ENCODE measurements around the gene ST7. TPM values are rescaled to one million over a fixed set of nuclear protein-coding genes. Genes with fewer than 3 reads are reported as not detected.
A peak's percentile ranks its signal among the peaks of the same experiment; 100 is the strongest.

Gene ST7
- total RNA-seq, 2 donors from 2014 or later, result 7.6 to 9.8 TPM

DNA sequence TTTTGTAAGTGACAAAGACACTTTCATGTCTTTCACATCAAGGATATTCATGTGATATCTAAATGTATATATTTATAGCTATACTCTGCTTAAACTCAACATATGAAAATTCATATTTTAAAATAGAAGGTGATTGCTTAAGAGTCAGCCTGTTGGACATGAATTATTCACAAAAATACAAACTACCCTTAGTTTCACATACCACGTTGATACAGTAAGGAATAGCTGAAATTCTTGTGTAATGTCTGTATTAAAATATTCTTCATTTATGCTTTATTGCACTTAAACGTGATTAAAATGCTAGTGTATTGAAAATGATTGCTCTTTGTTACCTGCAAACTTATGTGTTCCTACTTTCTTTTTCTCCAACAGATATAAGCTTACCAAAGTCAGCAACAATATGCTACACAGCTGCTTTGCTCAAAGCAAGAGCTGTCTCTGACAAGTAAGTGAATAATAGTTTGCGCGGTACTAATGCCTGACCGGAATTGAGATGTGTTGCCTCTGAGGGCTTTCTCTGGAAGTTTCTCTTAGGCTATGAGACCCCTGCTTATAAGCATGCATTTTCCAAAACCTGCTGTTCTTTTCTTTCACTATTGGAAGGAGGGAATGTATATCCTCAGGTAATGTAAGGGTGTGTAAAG, 235.8 kb downstream of the ST7 start:
- Mint-ChIP-seq H3K4me3 (no peak overlapping the region), H3K4me1 (ENCODE audit: low read depth in 2 of 2) (no peaks in the 10 kb centered on the region), H3K9me3 (no peaks in the 10 kb centered on the region), H3K27ac (no peak overlapping the region), H3K27me3 (no peaks in the 10 kb centered on the region), H3K36me3 (peaks cover 4% of the 10 kb centered on the region)
- ATAC-seq (no peak), DNase-seq (ENCODE audit: low spot score) (no peak)

DNA sequence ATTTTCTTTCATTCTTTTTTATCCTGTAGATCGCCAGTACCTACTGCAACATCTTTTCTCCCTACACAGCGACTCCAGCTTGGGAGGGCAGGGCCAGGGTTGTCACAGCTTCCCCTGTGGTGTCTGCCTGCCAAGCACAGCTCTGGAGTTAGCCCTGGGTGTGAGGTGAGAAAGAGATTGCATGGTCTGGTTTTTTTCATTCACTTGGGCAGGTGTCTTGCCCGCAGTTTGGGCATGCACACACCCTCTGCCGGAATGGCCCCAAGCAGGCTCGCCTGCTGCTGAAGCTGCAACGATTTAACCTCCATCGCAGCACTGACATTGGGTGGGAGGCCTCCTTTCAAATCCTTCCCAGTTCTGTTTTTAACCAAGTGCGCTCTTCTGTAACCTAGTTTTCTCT, 236.8 kb downstream of the ST7 start:
- Mint-ChIP-seq H3K4me1 (ENCODE audit: low read depth in 2 of 2) (no peaks in the 10 kb centered on the region), H3K27me3 (no peaks in the 10 kb centered on the region), H3K36me3 (peaks cover 4% of the 10 kb centered on the region), H3K9me3 (no peaks in the 10 kb centered on the region), H3K4me3 (no peak overlapping the region), H3K27ac (no peak overlapping the region)
- DNase-seq (ENCODE audit: low spot score) (no peak), ATAC-seq (peak in 1 of 2 donors; percentile 28)

DNA sequence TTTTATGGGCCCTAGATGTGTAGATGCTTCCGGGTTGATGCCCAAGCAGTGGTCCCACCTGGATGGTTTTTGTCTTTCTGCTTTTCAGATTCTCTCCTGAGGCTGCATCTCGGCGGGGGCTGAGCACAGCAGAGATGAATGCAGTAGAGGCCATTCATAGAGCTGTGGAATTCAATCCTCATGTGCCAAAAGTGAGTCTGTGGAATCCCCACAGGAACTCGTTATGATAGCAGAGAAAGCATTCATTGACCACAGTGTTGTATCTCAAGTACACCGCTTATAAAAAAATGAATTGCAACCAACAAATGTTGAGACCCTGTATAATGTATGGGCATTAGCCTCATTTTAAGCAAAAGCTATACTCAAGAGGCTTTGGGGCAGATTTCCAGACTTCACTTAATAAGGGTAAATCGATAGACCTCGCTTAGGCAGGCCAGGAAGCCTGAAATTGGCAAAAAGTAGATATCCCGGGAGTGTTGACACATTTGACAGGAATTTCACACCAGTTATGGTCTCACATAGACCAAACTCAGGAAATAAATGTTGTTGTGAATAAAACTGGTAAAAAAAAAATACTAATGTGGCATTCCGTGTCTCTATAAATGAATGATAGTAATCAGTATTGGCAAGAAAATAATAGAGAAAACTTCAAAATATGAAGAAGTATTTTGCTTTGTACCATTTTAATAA, 237.6 kb downstream of the ST7 start:
- Mint-ChIP-seq H3K4me1 (ENCODE audit: low read depth in 2 of 2) (no peaks in the 10 kb centered on the region), H3K27ac (no peak overlapping the region), H3K4me3 (no peak overlapping the region), H3K9me3 (no peaks in the 10 kb centered on the region), H3K36me3 (peaks cover 4% of the 10 kb centered on the region), H3K27me3 (no peaks in the 10 kb centered on the region)
- no peak for DNase-seq (ENCODE audit: low spot score)
- ATAC-seq, result no peak

DNA sequence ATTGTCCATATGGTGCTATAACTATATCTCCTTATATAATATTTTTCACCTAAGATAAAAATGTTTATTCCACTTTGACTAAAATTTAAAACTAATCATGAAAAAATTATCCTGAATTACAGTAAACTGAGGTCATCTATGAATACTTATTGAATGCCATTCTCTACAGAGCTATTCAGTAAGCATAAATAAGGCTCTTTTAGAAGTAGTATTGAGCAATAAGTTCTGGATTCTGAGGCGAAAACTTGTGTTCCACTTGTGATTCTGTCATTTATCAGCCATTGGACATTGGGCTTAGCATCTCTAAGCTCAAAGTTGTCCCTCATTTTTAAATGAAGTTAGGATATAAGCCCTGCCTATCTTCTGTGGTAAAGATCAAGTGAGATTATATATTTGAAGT, 238.8 kb downstream of the ST7 start:
- ATAC-seq (no peak), DNase-seq (ENCODE audit: low spot score) (no peak)
- Mint-ChIP-seq H3K27ac (no peak overlapping the region), H3K4me3 (no peak overlapping the region), H3K27me3 (no peaks in the 10 kb centered on the region), H3K9me3 (no peaks in the 10 kb centered on the region), H3K4me1 (ENCODE audit: low read depth in 2 of 2) (no peaks in the 10 kb centered on the region), H3K36me3 (peaks cover 4% of the 10 kb centered on the region)

DNA sequence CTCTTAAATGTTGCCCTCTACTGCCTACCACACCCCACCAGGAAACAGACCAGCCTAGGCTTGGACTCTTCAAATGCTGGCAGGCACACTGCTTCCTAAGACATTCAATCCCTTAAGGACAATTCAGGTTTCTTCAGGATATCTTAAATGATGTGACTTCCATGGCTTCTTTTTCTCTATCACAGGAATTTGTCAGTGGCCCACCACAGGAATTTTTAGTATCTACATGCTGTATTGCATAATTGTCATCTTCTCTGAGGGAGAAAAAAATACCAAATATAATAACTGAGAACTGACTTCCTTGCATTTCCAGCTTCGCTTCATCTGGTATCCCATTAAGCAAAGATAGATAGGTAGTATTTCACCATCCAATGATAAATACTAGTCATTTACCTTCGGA, 240.3 kb downstream of the ST7 start:
- H3K9me3 Mint-ChIP-seq, result no peaks in the 10 kb centered on the region
- H3K36me3 Mint-ChIP-seq, result peaks cover 4% of the 10 kb centered on the region
- no peak for ATAC-seq
- no peak for DNase-seq (ENCODE audit: low spot score)
- H3K4me3 Mint-ChIP-seq, result no peak overlapping the region
- H3K27ac Mint-ChIP-seq, result no peak overlapping the region
- no peaks in the 10 kb centered on the region for H3K4me1 Mint-ChIP-seq (ENCODE audit: low read depth in 2 of 2)
- no peaks in the 10 kb centered on the region for H3K27me3 Mint-ChIP-seq

DNA sequence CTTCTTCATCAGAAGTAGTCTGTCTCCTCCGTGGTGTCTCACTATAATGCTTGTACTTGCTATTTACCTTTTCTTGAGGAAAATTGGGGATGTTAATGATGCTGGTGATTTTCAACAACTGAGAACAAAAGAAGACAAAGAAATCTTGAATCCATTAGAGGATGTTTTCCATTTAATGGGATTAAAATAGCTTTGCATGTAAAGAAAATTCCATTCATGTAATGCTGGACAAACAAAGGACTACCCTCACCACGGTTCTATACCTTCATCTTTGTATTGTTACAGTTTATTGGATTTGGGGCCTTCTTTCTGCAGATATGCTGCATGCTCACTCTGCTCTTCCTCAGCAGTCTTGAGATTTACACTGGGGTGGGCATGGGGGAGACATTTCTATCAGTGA, 241.1 kb downstream of the ST7 start:
- no peaks in the 10 kb centered on the region for H3K9me3 Mint-ChIP-seq
- no peaks in the 10 kb centered on the region for H3K27me3 Mint-ChIP-seq
- DNase-seq (ENCODE audit: low spot score) (no peak), ATAC-seq (no peak)
- H3K4me1 Mint-ChIP-seq (ENCODE audit: low read depth in 2 of 2), result no peaks in the 10 kb centered on the region
- H3K27ac Mint-ChIP-seq, result no peak overlapping the region
- H3K4me3 Mint-ChIP-seq, result no peak overlapping the region
- peaks cover 4% of the 10 kb centered on the region for H3K36me3 Mint-ChIP-seq

DNA sequence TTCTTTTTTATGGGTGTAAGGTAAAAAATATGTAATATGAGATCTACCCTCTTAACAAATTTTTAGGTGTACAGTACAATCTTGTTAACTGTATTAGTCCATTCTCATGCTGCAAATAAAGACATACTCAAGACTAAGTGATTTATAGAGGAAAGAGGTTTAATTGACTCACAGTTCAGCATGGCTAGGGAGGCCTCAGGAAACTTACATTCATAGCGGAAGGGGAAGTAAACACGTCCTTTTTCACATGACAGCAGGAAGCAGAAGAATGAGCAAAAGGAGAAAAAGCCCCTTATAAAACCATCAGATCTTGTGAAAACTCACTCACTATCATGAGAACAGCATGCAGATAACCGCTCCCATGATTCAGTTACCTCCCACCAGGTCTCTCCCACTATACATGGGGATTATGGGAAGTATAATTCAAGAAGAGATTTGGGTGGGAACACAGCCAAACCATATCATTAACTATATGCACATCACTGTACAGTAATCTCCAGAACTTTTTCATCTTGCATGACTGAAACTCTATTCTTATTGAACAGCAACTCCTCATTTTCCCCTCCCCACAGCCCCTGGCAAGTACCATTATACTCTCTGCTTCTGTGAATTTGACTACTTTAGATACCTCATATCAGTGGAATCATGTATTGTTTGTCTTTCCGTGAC, 242.2 kb downstream of the ST7 start:
- Mint-ChIP-seq H3K4me1 (ENCODE audit: low read depth in 2 of 2) (no peaks in the 10 kb centered on the region), H3K4me3 (no peak overlapping the region), H3K9me3 (no peaks in the 10 kb centered on the region), H3K36me3 (no peaks in the 10 kb centered on the region), H3K27ac (no peak overlapping the region), H3K27me3 (no peaks in the 10 kb centered on the region)
- no peak for DNase-seq (ENCODE audit: low spot score)
- ATAC-seq, result no peak

DNA sequence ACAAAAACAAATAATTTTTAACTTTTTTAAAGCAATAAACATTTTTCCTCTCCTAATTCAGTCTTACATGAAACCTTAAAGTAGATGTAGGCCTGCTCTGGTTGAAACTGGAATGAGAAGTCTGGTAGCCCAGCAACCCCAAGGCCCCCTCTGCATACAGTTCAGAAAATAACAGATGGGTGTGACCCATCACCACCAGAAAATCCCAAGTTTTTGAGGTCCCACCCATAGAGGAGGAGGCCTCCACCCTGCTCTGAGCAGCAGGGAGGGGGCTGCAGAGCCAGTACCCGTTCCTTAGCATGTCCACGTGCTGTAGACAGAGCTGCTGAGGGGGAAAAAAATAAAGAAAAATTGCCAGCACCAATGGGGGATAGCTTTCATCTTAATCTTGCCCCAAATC, 246.8 kb downstream of the ST7 start:
- Mint-ChIP-seq H3K9me3 (no peaks in the 10 kb centered on the region), H3K27me3 (no peaks in the 10 kb centered on the region), H3K36me3 (no peaks in the 10 kb centered on the region)

DNA sequence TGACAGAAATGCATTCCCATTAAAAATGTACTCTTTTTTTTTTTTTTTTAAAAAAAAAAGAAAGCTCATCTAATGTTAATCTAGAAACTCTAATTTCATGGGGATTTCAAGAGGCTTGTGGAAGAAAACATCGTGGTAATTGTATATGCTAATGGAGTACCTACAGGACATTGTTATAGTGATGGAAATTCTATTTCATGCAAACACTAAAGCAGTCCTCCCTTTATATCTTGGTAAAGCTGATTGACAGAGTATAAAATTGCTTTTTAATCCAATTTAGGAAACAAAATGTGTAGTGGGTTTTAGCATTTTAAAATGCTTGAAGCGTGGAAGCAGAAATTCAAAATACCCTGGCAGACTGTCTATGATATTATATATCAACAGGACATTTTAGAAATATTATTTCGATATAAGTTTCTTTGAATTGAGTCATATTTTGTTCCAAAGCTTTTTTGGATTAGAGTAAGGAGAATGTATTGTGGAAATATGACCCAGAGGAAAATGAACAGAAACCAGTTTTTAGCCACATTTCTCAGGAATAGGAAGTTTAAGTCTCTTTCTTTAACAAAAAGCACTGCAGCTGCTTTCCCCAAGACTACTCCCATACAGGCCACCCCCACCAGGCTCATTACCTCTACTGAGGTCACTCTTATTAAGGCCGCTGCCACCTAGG, 247.6 kb downstream of the ST7 start:
- Mint-ChIP-seq H3K27me3 (no peaks in the 10 kb centered on the region), H3K27ac (no peak overlapping the region), H3K4me1 (ENCODE audit: low read depth in 2 of 2) (no peaks in the 10 kb centered on the region), H3K4me3 (no peak overlapping the region), H3K36me3 (no peaks in the 10 kb centered on the region), H3K9me3 (no peaks in the 10 kb centered on the region)
- no peak for DNase-seq (ENCODE audit: low spot score)
- ATAC-seq, result no peak

More for the DNA sequence above, 246.8 kb downstream of the ST7 start:
- no peak for ATAC-seq
- Mint-ChIP-seq H3K27ac (no peak overlapping the region), H3K4me1 (ENCODE audit: low read depth in 2 of 2) (no peaks in the 10 kb centered on the region), H3K4me3 (no peak overlapping the region)
- DNase-seq (ENCODE audit: low spot score), result no peak

DNA sequence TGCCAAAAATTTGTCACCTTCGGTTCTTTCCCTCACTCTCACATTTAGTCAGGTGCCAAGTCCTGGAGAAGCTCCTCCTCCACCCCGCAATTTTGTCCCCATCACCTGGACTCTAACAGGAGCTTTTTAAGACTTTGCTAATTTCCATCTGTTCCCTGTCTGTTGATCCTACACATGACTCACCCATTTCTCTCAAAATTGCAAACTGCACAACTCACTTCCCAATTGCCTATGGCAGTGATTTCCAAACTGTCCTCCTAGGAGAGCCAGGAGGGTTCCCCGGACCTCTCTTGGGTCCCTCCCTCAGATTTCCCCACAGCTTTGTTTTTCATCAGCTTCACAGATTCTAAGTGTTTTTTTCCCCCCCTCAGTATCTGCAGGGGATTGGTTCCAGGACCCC, 249.2 kb downstream of the ST7 start:
- ATAC-seq (no peak), DNase-seq (ENCODE audit: low spot score) (no peak)
- H3K36me3 Mint-ChIP-seq, result no peaks in the 10 kb centered on the region
- H3K9me3 Mint-ChIP-seq, result no peaks in the 10 kb centered on the region
- H3K27me3 Mint-ChIP-seq, result no peaks in the 10 kb centered on the region
- no peak overlapping the region for H3K4me3 Mint-ChIP-seq
- no peak overlapping the region for H3K27ac Mint-ChIP-seq
- no peaks in the 10 kb centered on the region for H3K4me1 Mint-ChIP-seq (ENCODE audit: low read depth in 2 of 2)

DNA sequence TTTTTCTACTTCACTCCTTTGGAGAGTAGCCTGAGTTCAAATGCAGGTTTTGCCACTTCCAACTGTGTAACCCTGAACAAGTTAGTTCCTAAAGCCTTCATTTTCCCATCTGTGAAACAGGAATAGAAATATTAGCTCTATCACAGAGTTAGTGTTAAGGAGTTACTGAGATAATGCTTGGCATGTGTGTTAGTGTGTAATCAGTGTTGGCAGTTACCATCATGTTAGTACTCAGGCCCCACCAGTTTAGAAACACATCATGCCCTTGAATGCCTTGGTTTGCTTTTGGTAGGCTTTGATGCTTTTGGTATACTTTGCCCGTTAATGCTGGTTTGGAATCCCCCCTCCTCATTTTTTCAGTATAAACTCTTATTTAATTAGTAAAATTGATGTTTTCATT, 249.9 kb downstream of the ST7 start:
- Mint-ChIP-seq H3K4me1 (ENCODE audit: low read depth in 2 of 2) (no peaks in the 10 kb centered on the region), H3K27ac (no peak overlapping the region), H3K36me3 (no peaks in the 10 kb centered on the region)

DNA sequence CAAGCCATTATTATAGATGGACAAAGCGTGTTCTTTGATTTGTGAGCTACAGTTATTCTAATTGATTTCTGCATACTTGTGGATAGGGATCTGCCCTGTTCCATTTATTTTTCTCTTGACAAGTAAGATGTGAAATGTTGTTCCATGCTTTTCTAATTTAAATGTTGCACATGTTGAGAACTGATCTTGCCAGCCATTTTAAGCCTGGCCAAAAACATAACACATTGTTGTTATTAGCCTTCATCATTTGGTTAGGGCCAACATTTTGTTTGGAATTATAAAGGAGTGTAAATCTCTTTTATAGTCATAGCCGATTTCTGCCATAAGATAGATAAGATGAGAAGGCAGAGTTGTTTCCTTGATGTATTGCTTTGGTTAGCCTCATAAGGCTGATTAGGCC, 252.6 kb downstream of the ST7 start:
- H3K4me3 Mint-ChIP-seq, result no peak overlapping the region
- H3K9me3 Mint-ChIP-seq, result no peaks in the 10 kb centered on the region
- no peak for ATAC-seq
- no peaks in the 10 kb centered on the region for H3K27me3 Mint-ChIP-seq
- no peak for DNase-seq (ENCODE audit: low spot score)
- H3K27ac Mint-ChIP-seq, result no peak overlapping the region
- H3K36me3 Mint-ChIP-seq, result peaks cover 6% of the 10 kb centered on the region
- H3K4me1 Mint-ChIP-seq (ENCODE audit: low read depth in 2 of 2), result no peaks in the 10 kb centered on the region

More for the DNA sequence above, 249.9 kb downstream of the ST7 start:
- DNase-seq (ENCODE audit: low spot score), result no peak
- H3K27me3 Mint-ChIP-seq, result no peaks in the 10 kb centered on the region
- no peak overlapping the region for H3K4me3 Mint-ChIP-seq
- H3K9me3 Mint-ChIP-seq, result no peaks in the 10 kb centered on the region
- no peak for ATAC-seq

DNA sequence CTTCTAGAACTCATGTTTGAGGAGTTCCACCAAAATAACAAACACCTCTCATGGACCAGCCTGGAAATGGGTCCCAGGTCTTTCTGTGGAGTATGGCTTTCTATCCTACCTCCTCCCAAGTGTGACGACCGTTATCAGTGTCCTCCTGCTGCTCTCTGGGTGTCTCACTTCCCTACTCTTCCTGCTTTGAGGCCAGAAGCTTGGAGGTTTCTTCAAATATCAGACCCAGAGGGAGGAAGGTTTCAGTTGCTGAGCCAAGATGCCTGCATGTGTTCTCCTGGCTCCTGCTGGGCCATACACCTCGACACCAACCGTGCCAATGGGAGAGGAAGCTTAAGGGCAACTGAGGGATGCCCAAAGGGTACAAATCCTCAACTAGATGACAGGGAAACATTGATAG, 255.0 kb downstream of the ST7 start:
- DNase-seq (ENCODE audit: low spot score) (no peak), ATAC-seq (no peak)
- H3K27me3 Mint-ChIP-seq, result no peaks in the 10 kb centered on the region
- H3K27ac Mint-ChIP-seq, result no peak overlapping the region
- H3K4me3 Mint-ChIP-seq, result no peak overlapping the region
- peaks cover 6% of the 10 kb centered on the region for H3K36me3 Mint-ChIP-seq
- H3K4me1 Mint-ChIP-seq (ENCODE audit: low read depth in 2 of 2), result no peaks in the 10 kb centered on the region
- H3K9me3 Mint-ChIP-seq, result no peaks in the 10 kb centered on the region

DNA sequence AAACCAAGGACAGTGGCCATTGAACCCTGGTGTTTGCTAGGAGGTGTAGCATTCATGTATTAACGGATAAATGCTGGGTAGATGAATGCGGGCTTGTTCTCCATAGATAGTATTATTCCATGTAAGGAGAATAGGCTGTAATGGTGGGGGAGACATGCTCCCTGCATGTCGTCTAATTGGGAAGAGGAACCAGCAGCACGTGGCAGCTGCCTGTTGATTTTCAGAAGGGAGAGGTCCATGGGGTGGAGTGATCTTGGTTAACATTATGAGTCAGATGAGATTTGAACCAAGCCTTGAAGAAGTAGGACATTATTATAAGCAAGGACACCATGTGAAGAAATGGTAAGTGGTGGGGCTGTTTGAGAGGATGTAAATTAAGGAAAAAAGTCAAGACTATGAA, 257.1 kb downstream of the ST7 start:
- Mint-ChIP-seq H3K9me3 (no peaks in the 10 kb centered on the region), H3K4me1 (ENCODE audit: low read depth in 2 of 2) (no peaks in the 10 kb centered on the region), H3K4me3 (no peak overlapping the region), H3K36me3 (peaks cover 6% of the 10 kb centered on the region), H3K27ac (no peak overlapping the region), H3K27me3 (no peaks in the 10 kb centered on the region)
- ATAC-seq (no peak), DNase-seq (ENCODE audit: low spot score) (no peak)
